K562 (cell line): ENCODE results near the gene GAS2L1. TPM values are rescaled to one million over a fixed set of nuclear protein-coding genes. Genes with fewer than 3 reads are reported as not detected.

Source experiments
- ATAC-seq: fragments of 200-7000 bp; cut with Tn5 transposase; 3 replicates; pipeline ENCODE4 v1.9.1; 2020; ENCODE audit warnings: moderate library complexity
- BruUV-seq: library from RNA; stranded (reverse); fragments of 400-500 nt; replicated peaks from 2 replicates; lab custom pipeline; 2021; lab: Mats Ljungman, UMichigan
- CTCF ChIA-PET: fragments of 300-600 bp; formaldehyde crosslinking; extraction: SDS; loops from one replicate; lab custom pipeline; 2021; ENCODE audit warnings: low intra/inter-chr PET ratio; lab: Yijun Ruan, JAX
- POLR2A ChIA-PET: fragments of 300-600, 350-650 bp; sonication (Branson Sonifier 250); formaldehyde crosslinking; extraction: SDS; loops from one replicate; lab custom pipeline; 2021; ENCODE audit warnings: antibody characterized with exemption, inconsistent platforms; lab: Yijun Ruan, JAX
- DNase-seq, 4 experiments: peaks; one replicate each; pipeline versions ENCODE4 v3.0.0 to v3.0.0-alpha.2; 2011 to 2018; ENCODE audit warnings: low spot score in 3 of 4, mixed read lengths in 3 of 4; ENCODE audit errors: extremely low read depth in 1 of 4
- FAIRE-seq: peaks from 2 replicates; lab custom pipeline; 2011; peaks lifted over from hg19 to GRCh38; lab: Jason Lieb, UNC
- H2AFZ ChIP-seq: 2 replicates; pipeline ENCODE4 v1.6.0; 2011; ENCODE audit warnings: low read depth, low read length, control low read depth, inconsistent platforms
- H3K27ac ChIP-seq: fragments of 200-600 bp; 3 replicates; pipeline ENCODE4 v1.8.0; 2011; ENCODE audit warnings: low read depth, mild to moderate bottlenecking, control low read depth, inconsistent platforms, low read length, moderate library complexity, mixed read lengths; ENCODE audit errors: extremely low read depth
- H3K27me3 ChIP-seq, 2 experiments: fragments of 300-600 bp in 1 of 2; 2 replicates in 1 of 2; 3 replicates in 1 of 2; pipeline versions ENCODE4 v1.6.0 to v1.8.0; 2011; ENCODE audit warnings: inconsistent platforms in 2 of 2, low read length in 2 of 2, mild to moderate bottlenecking in 1 of 2, mixed read lengths in 1 of 2, moderate library complexity in 1 of 2; ENCODE audit not compliant: control insufficient read depth in 2 of 2, insufficient read depth in 2 of 2
- H3K36me3 ChIP-seq: fragments of 300-600 bp; 3 replicates; pipeline ENCODE4 v1.8.0; 2011; ENCODE audit warnings: mild to moderate bottlenecking, low read length, inconsistent platforms; ENCODE audit not compliant: control insufficient read depth, insufficient read depth
- H3K4me1 ChIP-seq, 2 experiments: fragments of 200-600 bp in 1 of 2; replicated peaks in 1 of 2; 2 replicates in 1 of 2; 3 replicates in 1 of 2; pipeline versions ENCODE4 v1.5.1 to v1.8.0; 2011; ENCODE audit warnings: inconsistent platforms in 2 of 2, low read length in 2 of 2, mild to moderate bottlenecking in 1 of 2, mixed read lengths in 1 of 2, moderate library complexity in 1 of 2; ENCODE audit not compliant: control insufficient read depth in 2 of 2, insufficient read depth in 2 of 2
- H3K4me2 ChIP-seq: 2 replicates; pipeline ENCODE4 v1.6.1; 2011; ENCODE audit warnings: low read length, control low read depth, inconsistent platforms, mixed read lengths; ENCODE audit not compliant: insufficient read depth
- H3K4me3 ChIP-seq: fragments of 200-600 bp; sonication (generic), shearing (Covaris generic); 2 replicates; pipeline ENCODE4 v1.5.1; 2016; ENCODE audit warnings: control low read depth, inconsistent platforms
- H3K79me2 ChIP-seq: fragments of 200-600 bp; 3 replicates; pipeline ENCODE4 v1.8.0; 2011; ENCODE audit warnings: low read length, inconsistent platforms; ENCODE audit not compliant: control insufficient read depth, insufficient read depth
- H3K9ac ChIP-seq, 2 experiments: 2 replicates each; pipeline versions ENCODE4 v1.6.0 to v1.6.1; 2011; ENCODE audit warnings: low read depth in 2 of 2, low read length in 2 of 2, control low read depth in 1 of 2, inconsistent platforms in 1 of 2, mild to moderate bottlenecking in 1 of 2, mixed read lengths in 1 of 2; ENCODE audit not compliant: insufficient read depth in 1 of 2
- H3K9me1 ChIP-seq: one replicate; pipeline ENCODE4 v1.6.0; 2011; ENCODE audit warnings: inconsistent platforms, mild to moderate bottlenecking, low read length, moderate library complexity; ENCODE audit not compliant: control insufficient read depth, insufficient read depth
- H3K9me3 ChIP-seq: replicated peaks from 2 replicates; pipeline ENCODE4 v1.5.1; 2011; ENCODE audit warnings: low read depth, low read length, inconsistent platforms; ENCODE audit not compliant: control insufficient read depth, insufficient read depth
- H4K20me1 ChIP-seq: replicated peaks from 2 replicates; pipeline ENCODE4 v1.6.1; 2011; ENCODE audit warnings: low read length, inconsistent platforms, mixed read lengths; ENCODE audit not compliant: control insufficient read depth, insufficient read depth
- ATF4 ChIP-seq: fragments of 450-650 bp; formaldehyde crosslinking; IDR thresholded peaks from 2 replicates; pipeline ENCODE4 v1.4.0; 2022; ENCODE audit warnings: mild to moderate bottlenecking, moderate library complexity
- BHLHE40 ChIP-seq: IDR thresholded peaks from 2 replicates; pipeline ENCODE4 v1.6.1; 2011; ENCODE audit warnings: low read length, improper control_type of control experiment
- ERF ChIP-seq: fragments of 450-650 bp; formaldehyde crosslinking; IDR thresholded peaks from 2 replicates; pipeline ENCODE4 v1.4.0; 2020; ENCODE audit warnings: mild to moderate bottlenecking, mixed read lengths
- FIP1L1 ChIP-seq: fragments of 200-400 bp; formaldehyde crosslinking; IDR thresholded peaks from 2 replicates; pipeline ENCODE4 v1.6.1; 2018; ENCODE audit warnings: mild to moderate bottlenecking, low read depth, low read length; ENCODE audit not compliant: poor library complexity, severe bottlenecking
- MNT ChIP-seq, 2 experiments: fragments of 450-650 bp; conservative IDR thresholded peaks; 2 replicates each; pipeline ENCODE4 v1.6.1; 2017; ENCODE audit warnings: mild to moderate bottlenecking in 2 of 2, moderate library complexity in 2 of 2
- PHF20 ChIP-seq: fragments of 450-650 bp; IDR thresholded peaks from 2 replicates; pipeline ENCODE4 v1.6.1; 2018; ENCODE audit not compliant: partially characterized antibody
- RBM25 ChIP-seq: fragments of 200-400 bp; formaldehyde crosslinking; IDR thresholded peaks from 2 replicates; pipeline ENCODE4 v1.6.1; 2018; ENCODE audit warnings: low read length, low read depth, moderate library complexity; ENCODE audit not compliant: severe bottlenecking
- RUNX1 ChIP-seq: sonication (generic); IDR thresholded peaks from 2 replicates; pipeline ENCODE4 v1.6.1; 2016; ENCODE audit warnings: antibody characterized with exemption, low read depth
- SETDB1 ChIP-seq: IDR thresholded peaks from one replicate; pipeline ENCODE4 v1.6.1; 2012; ENCODE audit warnings: low read length, control low read depth, inconsistent platforms
- ZNF134 ChIP-seq: fragments of 250-450 bp; sonication (Bioruptor Pico); conservative IDR thresholded peaks from 2 replicates; pipeline ENCODE4 v1.4.0; 2020
- ZNF143 ChIP-seq: sonication (generic); formaldehyde crosslinking; IDR thresholded peaks from 2 replicates; pipeline ENCODE4 v1.9.0; 2022; ENCODE audit warnings: mild to moderate bottlenecking, missing genetic modification reagents
- ZNF274 ChIP-seq: IDR thresholded peaks from 2 replicates; pipeline ENCODE4 v1.6.1; 2011; ENCODE audit warnings: low read depth, mild to moderate bottlenecking, low read length, moderate library complexity, borderline replicate concordance
- ZNF395 ChIP-seq: fragments of 200-800 bp; sonication (Bioruptor generic); IDR thresholded peaks from 2 replicates; pipeline ENCODE4 v1.6.1; 2017; ENCODE audit warnings: missing genetic modification characterization, missing compliant biosample characterization
- ZNF398 ChIP-seq: fragments of 250-450 bp; sonication (Bioruptor Pico); IDR thresholded peaks from 2 replicates; pipeline ENCODE4 v1.8.0; 2021; ENCODE audit warnings: moderate library complexity, mild to moderate bottlenecking, inconsistent platforms
- ZNF717 ChIP-seq: fragments of 250-450 bp; sonication (Bioruptor Pico); IDR thresholded peaks from 2 replicates; pipeline ENCODE4 v1.5.0; 2021
- WGBS: fragments of 100-300 bp; shearing (Covaris generic); methylation state at CpG from one replicate; pipeline ENCODE4 v1.1.6; 2016; ENCODE audit warnings: low coverage, mixed read lengths; ENCODE audit not compliant: insufficient coverage; ENCODE audit errors: missing lambda C conversion rate; 5-methylcytosine and 5-hydroxymethylcytosine counted together
- in situ Hi-C: fragments of 300-500 bp; cut with MboI; formaldehyde crosslinking; loops from 4 replicates; pipeline ENCODE4 v1.15.0; 2018; ENCODE audit warnings: inconsistent platforms, mixed read lengths
- intact Hi-C: fragments of 100-400 bp; cut with micrococcal nuclease; formaldehyde crosslinking; loops from 2 replicates; pipeline ENCODE4 v1.14.2; 2022
- polyA plus RNA-seq, 8 experiments: library from polyadenylated mRNA; depleted of rRNA in 4 of 8; stranded (reverse) in 5 of 8; unstranded in 3 of 8; fragments of >200 nt; fragmentation: Nextera tagmentation in 2 of 8; fragmentation: Illumina TruSeq in 1 of 8; extraction: Ambion mirVana in 2 of 8; extraction: Trizol in 1 of 8; gene quantifications; 2 replicates each; pipeline versions ENCODE4 v1.2.1 to v1.2.3, GENCODE V29; 2011 to 2014; ENCODE audit warnings: inconsistent platforms in 1 of 8, missing spikeins in 1 of 8
- total RNA-seq, 7 experiments: library from RNA; depleted of rRNA in 6 of 7; stranded (reverse); fragments of >200 nt in 6 of 7; fragmentation: Illumina TruSeq in 2 of 7; extraction: Trizol in 2 of 7; gene quantifications; 2 replicates each; pipeline versions ENCODE4 v1.2.1 to v1.2.3, GENCODE V29; 2011 to 2021; ENCODE audit warnings: low replicate concordance in 1 of 7

GAS2L1 gene
- total and polyA plus RNA-seq, 9 of the 15 experiments (the other 6 are each of a cell fraction or from before 2014, with no cell fraction given) = 0.56 to 19.7 (median 3.2) TPM

- in situ Hi-C loops = no loop called here
- H3K27me3 ChIP-seq = no peaks in the 10 kb centered on the region
- ChIA-PET POLR2A (interaction anchor here (0.5 to 2.9 kb wide), 10 partner anchors 8 to 469 kb away, joined by 3 to 10 read pairs (median 4); partner anchors contain the start of gene XBP1), CTCF (no interaction called here)
- intact Hi-C loops = loop anchor here (10.0 kb wide), 1 partner anchor 384 kb away; the partner anchor contains the start of gene ZNRF3
- peak overlapping the region; percentile 100 for H2AFZ ChIP-seq
- DNase-seq = peak; percentile 42 to 69 (median 66)
- peak overlapping the region; percentile 91 for H3K4me3 ChIP-seq
- peak; percentile 71 for ATAC-seq
- WGBS = 2% methylated on average over 22 of the region's 51 CpGs
- peak overlapping the region; percentile 96 for H3K4me2 ChIP-seq
- BruUV-seq = TSS peak; percentile 46
- H3K9me1 ChIP-seq = peaks cover 6% of the 10 kb centered on the region
- peak overlapping the region; percentile 100 for H3K27ac ChIP-seq
- H3K36me3 ChIP-seq = peaks cover 76% of the 10 kb centered on the region
- no peak for FAIRE-seq
- peaks cover 22 to 31% of the 10 kb centered on the region in 2 experiments; a peak in 4 of 5 replicates for H3K4me1 ChIP-seq
- peaks cover 39% of the 10 kb centered on the region for H4K20me1 ChIP-seq
- H3K79me2 ChIP-seq = peaks cover 81% of the 10 kb centered on the region
- no peaks in the 10 kb centered on the region for H3K9me3 ChIP-seq
- peak overlapping the region; percentile 100 for H3K9ac ChIP-seq
- TF ChIP-seq RBM25 (peak; percentile 41), ZNF274 (no peak), ZNF143 (no peak), ERF (peak; percentile 57; the same call in 1 of the 2 replicates), MNT (conservative IDR thresholded peaks at IDR 0.05) (0 out of 4 replicates have a peak, but pooled peaks of 1 of the 2 experiments have one; percentile 6), ZNF398 (CRISPR knock-in tag) (no peak), ZNF134 (0 out of 2 replicates have a peak, but pooled peaks have one; percentile 24), FIP1L1 (peak; percentile 63), ATF4 (CRISPR knock-in tag) (no peak), ZNF717 (CRISPR knock-in tag) (no peak), PHF20 (no peak), RUNX1 (no peak), BHLHE40 (no peak), SETDB1 (no peak), ZNF395 (0 out of 2 replicates have a peak, but pooled peaks have one; percentile 11)
Measured at GRCh38 chr22:29268511-29269229, 37.8 kb upstream of the GAS2L1 start.
